IPS-18a (cell line): Measurements from ENCODE around the gene IGFBP3.

Experiments used
- H3K27ac ChIP-seq: one replicate; pipeline ENCODE4 v1.5.1; 2013; ENCODE audit warnings: low read length
- H3K27me3 ChIP-seq: one replicate; pipeline ENCODE4 v1.6.1; 2013; ENCODE audit warnings: mild to moderate bottlenecking, low read length; ENCODE audit not compliant: control insufficient read depth, insufficient read depth
- H3K36me3 ChIP-seq: one replicate; pipeline ENCODE4 v1.6.1; 2013; ENCODE audit warnings: low read depth, low read length; ENCODE audit not compliant: control insufficient read depth
- H3K4me1 ChIP-seq: one replicate; pipeline ENCODE4 v1.6.1; 2013; ENCODE audit warnings: low read depth, low read length; ENCODE audit not compliant: control insufficient read depth
- H3K4me3 ChIP-seq: one replicate; pipeline ENCODE4 v1.5.1; 2013; ENCODE audit warnings: low read length
- H3K9ac ChIP-seq: one replicate; pipeline ENCODE4 v1.6.1; 2013; ENCODE audit warnings: mild to moderate bottlenecking, low read length, moderate library complexity
- H3K9me3 ChIP-seq: one replicate; pipeline ENCODE4 v1.6.1; 2013; ENCODE audit warnings: low read depth, low read length; ENCODE audit not compliant: control insufficient read depth

The IGFBP3 gene

GRCh38 chr7:45890125-45890901, 30.8 kb downstream of the IGFBP3 start:
- Histone ChIP-seq H3K36me3 (no peaks in the 10 kb centered on the region), H3K4me1 (peaks cover 5% of the 10 kb centered on the region), H3K4me3 (no peak overlapping the region), H3K9me3 (no peaks in the 10 kb centered on the region), H3K9ac (no peak overlapping the region), H3K27ac (no peak overlapping the region), H3K27me3 (peaks cover 48% of the 10 kb centered on the region)

GRCh38 chr7:45889367-45890067, 31.6 kb downstream of the IGFBP3 start:
- H3K4me1 ChIP-seq = peaks cover 5% of the 10 kb centered on the region
- peaks cover 48% of the 10 kb centered on the region for H3K27me3 ChIP-seq
- peak overlapping the region; percentile 48 for H3K4me3 ChIP-seq
- H3K27ac ChIP-seq = no peak overlapping the region
- H3K36me3 ChIP-seq = no peaks in the 10 kb centered on the region
- no peak overlapping the region for H3K9ac ChIP-seq
- H3K9me3 ChIP-seq = no peaks in the 10 kb centered on the region

GRCh38 chr7:45888993-45889366, 32.1 kb downstream of the IGFBP3 start:
- Histone ChIP-seq H3K27ac (no peak overlapping the region), H3K36me3 (no peaks in the 10 kb centered on the region), H3K9ac (no peak overlapping the region), H3K27me3 (peaks cover 48% of the 10 kb centered on the region), H3K4me1 (peaks cover 5% of the 10 kb centered on the region), H3K4me3 (peak overlapping the region; percentile 48), H3K9me3 (no peaks in the 10 kb centered on the region)

GRCh38 chr7:45888185-45888992, 32.7 kb downstream of the IGFBP3 start, which contains the start of gene IGFBP1:
Gene IGFBP1, plus strand, starts transcription at chr7:45888488. Its CDS starts 165 bp downstream, at chr7:45888653.
- H3K4me1 ChIP-seq = peaks cover 5% of the 10 kb centered on the region
- H3K27ac ChIP-seq = no peak within 1 kb of the TSS
- peak within 1 kb of the TSS; percentile 48 for H3K4me3 ChIP-seq

GRCh38 chr7:45886931-45887667, 34.0 kb downstream of the IGFBP3 start:
- Histone ChIP-seq H3K9ac (no peak overlapping the region), H3K9me3 (no peaks in the 10 kb centered on the region)

More at GRCh38 chr7:45888185-45888992, 32.7 kb downstream of the IGFBP3 start, which contains the start of gene IGFBP1:
- Histone ChIP-seq H3K36me3 (no peaks in the 10 kb centered on the region), H3K27me3 (peaks cover 48% of the 10 kb centered on the region), H3K9ac (no peak within 1 kb of the TSS), H3K9me3 (no peaks in the 10 kb centered on the region)

GRCh38 chr7:45885264-45885882, 35.7 kb downstream of the IGFBP3 start:
- peaks cover 9% of the 10 kb centered on the region for H3K4me1 ChIP-seq
- H3K36me3 ChIP-seq = no peaks in the 10 kb centered on the region
- no peaks in the 10 kb centered on the region for H3K9me3 ChIP-seq
- no peak overlapping the region for H3K27ac ChIP-seq
- H3K9ac ChIP-seq = no peak overlapping the region
- peaks cover 41% of the 10 kb centered on the region for H3K27me3 ChIP-seq
- H3K4me3 ChIP-seq = no peak overlapping the region

More at GRCh38 chr7:45886931-45887667, 34.0 kb downstream of the IGFBP3 start:
- Histone ChIP-seq H3K4me3 (no peak overlapping the region), H3K27ac (no peak overlapping the region), H3K27me3 (peaks cover 48% of the 10 kb centered on the region), H3K4me1 (peaks cover 9% of the 10 kb centered on the region), H3K36me3 (no peaks in the 10 kb centered on the region)

- no peaks in the 10 kb centered on the region for H3K9me3 ChIP-seq
- no peaks in the 10 kb centered on the region for H3K36me3 ChIP-seq
- H3K4me3 ChIP-seq = no peak overlapping the region
- peaks cover 5% of the 10 kb centered on the region for H3K4me1 ChIP-seq
- peaks cover 28% of the 10 kb centered on the region for H3K27me3 ChIP-seq
- H3K27ac ChIP-seq = no peak overlapping the region
- no peak overlapping the region for H3K9ac ChIP-seq
Measured at GRCh38 chr7:45884136-45884535, 36.9 kb downstream of the IGFBP3 start.

- H3K36me3 ChIP-seq = no peaks in the 10 kb centered on the region
- H3K9ac ChIP-seq = no peak overlapping the region
- peaks cover 5% of the 10 kb centered on the region for H3K4me1 ChIP-seq
- H3K4me3 ChIP-seq = no peak overlapping the region
- H3K27ac ChIP-seq = no peak overlapping the region
- H3K9me3 ChIP-seq = peaks cover 11% of the 10 kb centered on the region
- H3K27me3 ChIP-seq = peaks cover 11% of the 10 kb centered on the region
Measured at GRCh38 chr7:45882465-45882810, 38.6 kb downstream of the IGFBP3 start.

- peaks cover 6% of the 10 kb centered on the region for H3K27me3 ChIP-seq
- no peak overlapping the region for H3K27ac ChIP-seq
- H3K9me3 ChIP-seq = peaks cover 11% of the 10 kb centered on the region
- H3K9ac ChIP-seq = no peak overlapping the region
- H3K4me1 ChIP-seq = peaks cover 5% of the 10 kb centered on the region
- no peaks in the 10 kb centered on the region for H3K36me3 ChIP-seq
- no peak overlapping the region for H3K4me3 ChIP-seq
Measured at GRCh38 chr7:45881759-45882464, 39.2 kb downstream of the IGFBP3 start.

GRCh38 chr7:45881280-45881758, 39.8 kb downstream of the IGFBP3 start:
- Histone ChIP-seq H3K27me3 (peaks cover under 1% of the 10 kb centered on the region), H3K36me3 (no peaks in the 10 kb centered on the region), H3K4me1 (peaks cover 5% of the 10 kb centered on the region), H3K27ac (no peak overlapping the region), H3K9ac (no peak overlapping the region), H3K4me3 (no peak overlapping the region), H3K9me3 (peaks cover 11% of the 10 kb centered on the region)
